GM23248 (cell line): ENCODE measurements around the gene GNAI1.

Experiments
- EZH2 ChIP-seq: fragments of 200-600 bp; sonication (generic); IDR thresholded peaks from 2 replicates; pipeline ENCODE4 v1.6.1; 2018; ENCODE audit warnings: antibody characterized with exemption, mild to moderate bottlenecking; ENCODE audit not compliant: insufficient read depth, poor library complexity, severe bottlenecking
- EZH2phosphoT487 ChIP-seq: fragments of 200-600 bp; sonication (generic); IDR thresholded peaks from 2 replicates; pipeline ENCODE4 v1.6.1; 2018; ENCODE audit warnings: antibody characterized with exemption, moderate library complexity, mild to moderate bottlenecking, low read depth; ENCODE audit not compliant: insufficient read depth

GRCh38 chr7:80243425-80243824 is 108.8 kb downstream of the GNAI1 start:
- no peak for TF ChIP-seq EZH2phosphoT487
- no peak for TF ChIP-seq EZH2
